Sigmoid colon (tissue), 4 donors: ENCODE data around the gene USP32.
A peak's percentile ranks its signal among the peaks of the same experiment; 100 is the strongest.

Source experiments
- EP300 ChIP-seq, 4 donors: sonication (generic); formaldehyde crosslinking; IDR thresholded peaks; one replicate each; pipeline ENCODE4 v1.6.1; 2017; ENCODE audit warnings: antibody characterized with exemption in 4 of 4
- POLR2A ChIP-seq, 2 donors: fragments of 450-650 bp; IDR thresholded peaks; one replicate each; pipeline ENCODE4 v1.6.1; 2016; ENCODE audit warnings: antibody characterized with exemption in 2 of 2, mild to moderate bottlenecking in 2 of 2, moderate library complexity in 2 of 2
- POLR2AphosphoS5 ChIP-seq, 4 donors: sonication (generic); formaldehyde crosslinking; IDR thresholded peaks; one replicate each; pipeline ENCODE4 v1.6.1; 2017; ENCODE audit warnings: antibody characterized with exemption in 4 of 4
- TF ChIP-seq, protein P1 (sequence below), 4 experiments: fragments of 450-650 bp in 3 of 4; fragments of 200-600 bp in 1 of 4; IDR thresholded peaks; one replicate each; pipeline ENCODE4 v1.5.1; 2016 to 2019; ENCODE audit warnings: antibody characterized with exemption in 4 of 4, mild to moderate bottlenecking in 3 of 4, moderate library complexity in 2 of 4

DNA sequence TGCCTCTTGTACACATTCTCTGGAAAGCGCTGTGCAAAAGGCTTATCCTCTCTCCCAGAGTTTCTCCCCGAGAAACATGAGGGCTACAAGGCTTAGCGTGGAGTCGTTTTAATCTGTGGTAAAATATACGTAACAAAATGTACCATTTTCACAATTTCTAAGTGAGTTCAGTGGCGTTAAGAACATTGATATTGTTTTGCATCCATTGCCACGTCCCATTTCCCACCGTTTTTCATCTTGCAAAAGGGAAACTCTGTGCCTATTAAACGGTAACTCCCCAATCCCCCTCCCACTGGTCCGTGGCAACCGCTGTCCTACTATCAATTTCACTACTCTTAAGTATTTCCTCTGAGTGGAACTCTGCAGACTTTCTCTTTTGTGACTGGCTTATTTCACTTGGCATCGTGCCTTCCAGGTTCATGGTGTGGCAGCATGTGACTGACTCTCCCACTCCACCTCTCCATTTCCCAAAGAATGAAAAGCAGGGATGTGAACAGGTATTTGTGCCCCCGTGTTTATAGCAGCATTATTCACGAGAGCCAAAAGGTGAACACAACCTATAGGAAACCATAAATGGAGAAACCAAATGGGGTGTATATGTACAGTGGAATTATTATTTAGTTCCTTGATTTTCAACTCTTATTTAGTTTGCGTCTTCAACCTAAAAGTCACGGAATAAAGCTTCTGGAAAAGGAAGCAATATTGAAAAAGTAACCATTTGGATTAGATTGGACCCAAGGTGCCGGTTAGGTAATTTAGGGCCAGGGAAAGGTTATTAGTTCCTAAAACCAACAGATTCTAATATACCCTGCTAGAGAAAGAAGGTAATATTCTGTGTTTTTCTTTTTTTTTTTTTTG is 1.1 kb upstream of the USP32 start:
- TF ChIP-seq, protein P1, sequence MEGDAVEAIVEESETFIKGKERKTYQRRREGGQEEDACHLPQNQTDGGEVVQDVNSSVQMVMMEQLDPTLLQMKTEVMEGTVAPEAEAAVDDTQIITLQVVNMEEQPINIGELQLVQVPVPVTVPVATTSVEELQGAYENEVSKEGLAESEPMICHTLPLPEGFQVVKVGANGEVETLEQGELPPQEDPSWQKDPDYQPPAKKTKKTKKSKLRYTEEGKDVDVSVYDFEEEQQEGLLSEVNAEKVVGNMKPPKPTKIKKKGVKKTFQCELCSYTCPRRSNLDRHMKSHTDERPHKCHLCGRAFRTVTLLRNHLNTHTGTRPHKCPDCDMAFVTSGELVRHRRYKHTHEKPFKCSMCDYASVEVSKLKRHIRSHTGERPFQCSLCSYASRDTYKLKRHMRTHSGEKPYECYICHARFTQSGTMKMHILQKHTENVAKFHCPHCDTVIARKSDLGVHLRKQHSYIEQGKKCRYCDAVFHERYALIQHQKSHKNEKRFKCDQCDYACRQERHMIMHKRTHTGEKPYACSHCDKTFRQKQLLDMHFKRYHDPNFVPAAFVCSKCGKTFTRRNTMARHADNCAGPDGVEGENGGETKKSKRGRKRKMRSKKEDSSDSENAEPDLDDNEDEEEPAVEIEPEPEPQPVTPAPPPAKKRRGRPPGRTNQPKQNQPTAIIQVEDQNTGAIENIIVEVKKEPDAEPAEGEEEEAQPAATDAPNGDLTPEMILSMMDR (IDR thresholded peaks at IDR 0.05) = no peak
- TF ChIP-seq POLR2AphosphoS5 (IDR thresholded peaks at IDR 0.05) (peak in 2 of 4 donors; percentile 5 to 33), POLR2A (IDR thresholded peaks at IDR 0.05) (no peak), EP300 (IDR thresholded peaks at IDR 0.05) (no peak)
